ENCODE measurements around the gene SGMS1.
"Not testable (repeated sequence)": the region's sequence is repeated elsewhere in the genome, so short reads cannot be mapped to it uniquely, and the experiment has no call there.

SGMS1 gene

DNA sequence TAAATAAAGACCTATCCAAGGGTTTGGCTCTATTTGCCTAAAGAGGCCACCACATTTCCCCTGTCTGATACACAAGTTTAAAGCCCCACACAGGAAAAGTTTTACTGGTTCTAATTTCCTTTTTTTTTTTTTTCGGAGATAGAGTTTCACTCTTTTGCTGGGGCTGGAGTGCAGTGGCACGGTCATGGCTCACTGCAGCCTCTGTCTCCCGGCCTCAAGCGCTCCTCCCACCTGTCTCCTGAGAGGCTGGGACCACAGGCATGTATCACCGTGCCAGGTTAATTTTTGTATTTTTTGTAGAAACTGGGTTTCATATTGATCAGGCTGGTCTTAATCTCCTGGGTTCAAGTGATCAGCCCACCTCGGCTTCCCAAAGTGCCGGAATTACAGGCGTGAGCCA, 319.1 kb downstream of the SGMS1 start:
- no peak for DNase-seq (ENCODE audit: low spot score)

- DNase-seq (ENCODE audit: low spot score) = no peak
Measured at GRCh38 chr10:50299948-50300669, 323.6 kb downstream of the SGMS1 start.

DNA sequence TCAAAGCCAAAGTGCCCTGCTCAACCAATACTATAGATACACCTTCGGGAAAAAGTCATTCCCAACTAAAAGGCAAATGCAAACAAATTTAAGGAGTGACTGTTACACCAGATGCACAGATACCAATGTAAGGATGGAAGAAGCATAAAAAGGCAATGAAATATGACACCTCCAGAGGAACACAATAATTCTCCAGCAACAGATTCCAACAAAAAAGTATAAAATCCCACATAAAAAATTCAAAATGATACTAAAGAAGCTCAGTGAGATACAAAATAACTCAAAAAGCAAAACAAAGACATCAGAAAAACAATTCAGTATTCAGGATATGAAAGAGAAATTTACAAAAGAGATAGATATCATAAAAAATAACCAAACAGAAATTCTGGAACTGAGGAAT, 328.4 kb downstream of the SGMS1 start:
- no peak for DNase-seq (ENCODE audit: low spot score)

- no peak for DNase-seq (ENCODE audit: low spot score)
Measured at GRCh38 chr10:50294582-50294981, 329.2 kb downstream of the SGMS1 start.

DNA sequence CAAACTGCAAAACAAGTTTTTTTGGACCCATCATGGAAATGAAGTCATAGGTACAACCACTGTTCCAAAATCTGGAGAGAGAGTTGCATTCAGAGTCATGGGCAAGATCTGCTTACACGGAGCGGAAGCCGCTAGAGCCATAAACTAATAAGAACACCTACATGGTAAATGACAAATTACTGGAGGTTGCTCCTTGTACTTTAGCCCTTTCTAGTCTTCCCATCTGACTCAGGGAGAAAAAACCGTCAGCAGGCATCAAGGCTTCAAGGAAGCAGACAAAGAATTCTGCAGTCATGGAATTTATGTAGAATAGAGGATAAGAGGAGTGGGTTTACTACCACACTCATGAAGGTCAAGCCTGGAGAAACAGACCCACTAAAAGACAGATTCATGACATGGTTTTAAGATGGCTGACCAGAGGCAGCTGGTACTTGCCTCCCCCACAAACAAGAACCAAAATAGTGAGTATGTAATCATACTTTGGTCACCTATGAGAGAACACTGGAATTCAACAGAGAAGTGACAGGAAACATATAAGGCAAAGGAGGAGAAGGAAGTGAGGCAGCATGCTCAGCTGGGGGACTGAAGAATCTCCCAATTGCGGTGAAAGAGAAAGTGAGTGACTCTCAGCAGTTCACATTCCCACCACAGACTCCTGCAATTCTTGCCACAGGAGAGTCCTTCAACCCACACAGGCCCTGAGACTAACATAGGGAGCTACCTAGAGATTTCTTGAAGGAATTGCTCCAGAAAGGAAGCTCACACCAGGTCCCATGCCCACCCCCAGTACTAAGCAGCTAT, 330.0 kb downstream of the SGMS1 start:
- no peak for DNase-seq (ENCODE audit: low spot score)

GRCh38 chr10:50291261-50291850, 332.4 kb downstream of the SGMS1 start:
- no peak for DNase-seq (ENCODE audit: low spot score)

DNA sequence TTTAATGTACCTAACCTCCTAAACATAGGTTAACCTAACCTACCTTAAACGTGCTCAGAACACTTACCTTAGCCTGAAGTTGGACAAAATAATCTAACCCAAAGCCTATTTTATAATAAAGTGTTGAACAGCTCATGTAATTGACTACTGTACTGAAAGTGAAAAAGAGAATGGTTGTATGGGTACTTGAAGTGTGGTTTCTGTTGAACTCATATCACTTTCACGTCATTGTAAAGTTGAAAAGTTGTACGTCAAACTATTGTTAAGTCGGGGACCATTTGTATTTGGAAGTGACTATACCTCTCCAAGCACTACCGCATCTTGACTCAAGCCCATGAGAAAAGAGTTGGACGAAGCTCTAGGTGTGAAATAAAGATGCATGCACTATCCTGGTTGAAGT, 334.6 kb downstream of the SGMS1 start:
- no peak for DNase-seq (ENCODE audit: low spot score)

DNA sequence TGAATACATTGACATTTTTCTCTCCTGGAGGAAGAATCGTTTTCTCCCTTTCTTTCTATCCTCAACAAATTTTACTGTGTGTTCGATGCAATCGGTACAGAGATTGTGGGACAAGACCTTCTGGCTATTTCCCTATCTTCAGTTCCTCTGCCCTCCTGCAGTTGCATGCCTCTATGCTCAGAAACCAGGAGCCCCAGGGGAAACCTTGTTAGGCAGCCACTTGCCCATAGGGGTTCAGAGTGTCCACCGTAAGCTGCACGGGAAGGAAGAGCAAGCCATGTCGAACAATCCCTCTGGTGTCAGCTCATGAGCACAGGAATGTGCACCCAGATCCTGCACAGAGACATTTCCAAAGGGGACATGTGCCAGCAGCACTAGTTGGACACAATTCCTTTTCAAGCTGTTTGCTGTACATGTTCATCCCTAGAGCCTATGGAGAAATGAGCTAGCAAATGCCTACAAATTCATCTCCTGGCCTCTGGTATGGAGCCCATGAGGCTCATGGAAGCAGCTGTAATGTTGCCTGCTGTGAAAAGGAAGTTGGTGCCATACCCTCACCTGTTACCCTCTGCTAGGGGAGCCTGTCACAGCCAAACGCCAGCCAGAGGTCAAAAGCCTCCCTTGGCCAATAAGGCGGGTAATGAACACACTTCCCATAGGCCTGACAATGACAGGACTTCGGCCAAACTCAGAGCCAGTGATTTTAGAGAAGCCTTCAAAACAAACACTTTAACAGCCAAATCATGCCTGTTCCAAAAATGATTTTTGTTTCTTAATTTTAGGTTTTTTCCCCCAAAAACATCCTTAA, 336.6 kb downstream of the SGMS1 start:
- DNase-seq (ENCODE audit: low spot score) = no peak

GRCh38 chr10:50286517-50286916, 337.2 kb downstream of the SGMS1 start:
- no peak for DNase-seq (ENCODE audit: low spot score)

- DNase-seq (ENCODE audit: low spot score) = no peak
Measured at GRCh38 chr10:50281967-50282522, 341.7 kb downstream of the SGMS1 start.

GRCh38 chr10:50281210-50281966, 342.4 kb downstream of the SGMS1 start:
- no peak for DNase-seq (ENCODE audit: low spot score)

DNA sequence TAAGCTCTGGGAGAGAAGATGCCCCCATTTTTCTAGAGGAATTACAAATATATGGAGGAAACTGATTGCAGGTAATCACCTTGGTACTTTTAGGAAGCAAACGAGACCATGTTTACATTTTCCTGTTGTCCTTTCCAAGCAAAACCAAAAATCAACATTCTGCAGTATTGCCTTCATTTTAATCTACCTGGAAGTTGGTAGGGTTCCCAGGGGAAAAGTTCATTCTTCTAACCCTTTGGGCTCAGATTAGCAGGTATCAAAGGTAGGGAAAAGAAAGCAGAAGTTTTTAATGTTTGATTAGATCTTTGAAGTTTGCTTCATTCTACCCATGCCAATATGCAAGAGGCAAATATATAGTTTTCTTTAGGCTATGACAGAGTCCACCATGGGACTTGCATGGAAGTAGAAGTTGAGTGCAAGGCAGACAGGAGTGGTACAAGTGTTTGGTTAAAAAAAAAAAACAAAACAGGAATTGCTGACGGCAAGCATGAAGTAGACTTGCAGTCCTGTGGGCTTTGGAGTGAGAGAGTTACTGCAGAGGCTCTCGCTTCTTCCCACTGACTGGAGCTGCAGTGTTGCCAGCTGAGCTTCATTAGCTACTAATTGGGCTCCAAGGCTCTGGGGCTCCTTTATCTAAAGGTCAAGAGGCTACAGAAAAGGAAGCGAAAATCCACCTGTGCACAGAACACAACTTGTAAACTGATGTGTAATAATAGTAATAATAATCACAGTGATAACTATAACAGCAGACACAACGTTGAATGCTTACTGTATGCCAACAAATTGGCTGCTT, 343.5 kb downstream of the SGMS1 start:
- DNase-seq (ENCODE audit: low spot score) = no peak

DNA sequence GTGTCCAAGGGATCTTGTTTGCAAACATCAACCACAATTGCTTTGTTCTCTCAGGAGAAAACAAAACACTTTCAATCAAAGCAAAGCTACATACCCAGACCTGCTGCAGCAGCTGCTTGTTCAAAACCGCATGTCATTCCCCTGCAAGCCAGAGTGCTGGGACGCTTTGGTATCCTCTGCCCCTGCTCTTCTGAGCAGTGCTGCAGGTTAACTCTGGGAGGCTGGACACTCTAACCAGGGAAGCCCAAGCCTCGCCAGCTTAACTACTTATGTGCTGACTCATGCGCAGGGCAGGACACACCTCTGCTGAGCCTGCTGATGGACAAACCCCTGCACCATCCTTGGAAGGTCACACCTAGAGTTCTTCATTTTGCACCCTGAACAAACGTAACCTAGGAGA, 344.3 kb downstream of the SGMS1 start:
- DNase-seq (ENCODE audit: low spot score) = no peak

DNA sequence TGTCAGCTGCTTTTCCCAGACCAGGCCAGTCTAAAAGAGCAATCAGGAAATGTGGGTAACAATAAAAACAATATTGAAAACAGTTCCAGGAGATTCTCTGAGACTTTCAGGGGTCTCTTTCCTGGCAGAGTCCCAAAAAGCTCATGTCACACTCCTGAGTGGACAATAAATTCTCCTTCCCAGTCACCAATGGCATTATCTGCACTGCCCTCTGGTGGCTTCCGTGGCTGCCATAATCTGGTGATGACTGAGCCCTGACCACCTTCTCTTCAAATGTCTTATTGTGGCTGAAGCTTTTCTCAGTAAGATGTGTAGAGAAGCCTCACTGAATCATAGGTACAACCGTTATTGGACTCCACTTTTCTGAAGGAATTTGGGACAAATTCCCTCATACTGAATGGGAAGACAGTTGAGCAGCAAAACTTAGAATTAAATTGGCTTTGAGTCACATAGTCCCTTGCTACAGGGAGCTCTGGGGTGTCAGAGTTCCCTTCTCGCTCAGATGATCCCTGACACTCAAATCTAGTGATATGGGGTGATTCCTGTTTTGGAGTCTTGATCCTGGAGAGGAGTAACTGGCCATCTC, 348.0 kb downstream of the SGMS1 start:
- DNase-seq (ENCODE audit: low spot score) = peak; percentile 12

DNA sequence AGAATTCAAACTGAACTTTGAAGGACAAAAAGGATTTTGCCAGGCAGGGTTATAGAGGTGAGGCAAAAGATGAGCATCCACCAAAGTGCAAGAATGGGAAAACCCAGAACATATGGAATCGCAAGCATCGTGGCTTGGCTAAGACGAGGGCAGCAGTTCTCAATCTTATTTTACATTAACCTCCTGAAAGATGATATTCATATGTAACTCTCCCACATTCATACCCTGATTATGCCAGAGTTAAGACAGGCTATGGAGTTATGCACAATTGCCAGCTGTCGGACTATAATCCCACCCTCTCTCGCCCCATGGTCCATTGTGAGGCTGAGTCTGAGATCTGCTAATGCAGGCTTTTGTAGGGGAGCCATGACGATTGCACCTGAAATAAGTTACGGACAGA, 351.2 kb downstream of the SGMS1 start:
- no peak for DNase-seq (ENCODE audit: low spot score)

DNA sequence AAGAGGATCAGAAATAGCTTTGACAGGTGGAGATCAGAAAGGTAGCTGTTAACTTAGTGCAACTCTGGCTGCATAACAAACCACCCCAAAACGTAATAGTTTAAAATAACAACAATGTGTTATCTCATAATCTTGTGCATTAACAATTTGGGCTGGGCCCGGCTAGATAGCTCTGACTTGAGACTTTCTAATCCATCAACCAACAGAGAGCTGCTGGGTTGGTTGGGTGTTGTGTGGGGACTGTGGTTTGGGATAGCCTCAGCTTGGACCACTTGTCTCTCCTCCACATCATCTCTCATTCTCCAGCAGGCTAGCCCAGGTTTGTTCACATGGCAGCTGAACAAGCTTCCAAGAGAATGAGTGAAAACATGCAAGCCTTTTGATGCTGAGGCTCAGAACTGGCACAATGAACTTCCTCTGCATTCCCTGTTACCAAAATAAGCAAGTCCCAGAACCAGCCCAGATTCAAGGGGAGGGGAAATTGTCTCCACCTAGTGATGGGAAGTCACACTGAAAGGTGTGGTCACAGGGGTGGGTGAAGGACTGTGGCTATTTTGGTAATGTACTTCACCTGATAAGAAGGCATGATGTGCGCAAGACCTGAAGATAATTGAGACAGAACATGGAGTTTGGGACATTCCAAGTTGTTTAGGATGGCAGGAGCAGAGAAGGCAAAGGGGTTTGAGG, 352.0 kb downstream of the SGMS1 start:
- DNase-seq (ENCODE audit: low spot score) = no peak

DNA sequence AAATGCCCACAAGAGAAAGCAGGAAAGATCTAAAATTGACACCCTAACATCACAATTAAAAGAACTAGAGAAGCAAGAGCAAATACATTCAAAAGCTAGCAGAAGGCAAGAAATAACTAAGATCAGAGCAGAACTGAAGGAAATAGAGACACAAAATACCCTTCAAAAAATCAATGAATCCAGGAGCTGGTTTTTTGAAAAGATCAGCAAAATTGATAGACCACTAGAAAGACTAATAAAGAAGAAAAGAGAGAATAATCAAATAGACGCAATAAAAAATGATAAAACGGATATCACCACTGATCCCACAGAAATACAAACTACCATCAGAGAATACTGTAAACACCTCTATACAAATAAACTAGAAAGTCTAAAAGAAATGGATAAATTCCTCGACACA, 355.9 kb downstream of the SGMS1 start:
- not testable (repeated sequence) for DNase-seq (ENCODE audit: low spot score)

- DNase-seq (ENCODE audit: low spot score) = not testable (repeated sequence)
Measured at GRCh38 chr10:50262625-50263024, 361.1 kb downstream of the SGMS1 start.

DNA sequence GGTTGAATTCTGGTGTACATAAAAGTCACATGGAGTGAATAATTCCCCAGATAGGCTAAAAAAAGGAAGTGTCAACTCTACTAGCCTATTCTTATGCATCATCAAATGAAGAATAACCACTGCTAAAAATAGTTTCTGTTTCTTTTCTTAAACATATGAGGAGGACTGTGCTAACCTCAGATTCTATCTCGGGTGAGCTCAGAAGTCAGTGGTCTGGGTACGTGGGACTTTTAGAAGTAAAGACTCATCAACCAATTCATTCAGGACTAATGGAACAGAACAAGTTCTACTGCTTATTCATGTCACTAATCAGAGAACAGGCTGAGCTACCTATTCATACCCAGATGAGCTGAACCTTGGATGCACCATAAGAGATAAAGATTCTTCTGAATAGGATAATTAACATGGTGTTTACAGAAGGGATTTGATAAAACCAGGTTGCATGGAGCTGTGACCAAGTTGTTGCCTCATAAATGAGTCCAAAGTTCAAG, 362.9 kb downstream of the SGMS1 start:
- DNase-seq (ENCODE audit: low spot score) = peak; percentile 5

All from CD4-positive, alpha-beta T cell treated with Interleukin-15 for 4 hours (primary cell).